Transverse colon (tissue), 4 donors: Measurements from ENCODE around the gene PPRC1. TPM values are rescaled to one million over a fixed set of nuclear protein-coding genes. Genes with fewer than 3 reads are reported as not detected.
"Not testable (repeated sequence)": the region's sequence is repeated elsewhere in the genome, so short reads cannot be mapped to it uniquely, and the experiment has no call there.

Source experiments
- DNase-seq: peaks from one replicate; pipeline ENCODE4 v3.0.0-alpha.2; 2019
- H3K27ac ChIP-seq, 4 donors: fragments of 200-600 bp; sonication (generic); 2 replicates each; pipeline ENCODE4 v1.5.1; 2016 to 2018; ENCODE audit warnings: inconsistent platforms in 4 of 4
- H3K27me3 ChIP-seq: fragments of 200-600 bp; sonication (generic); 2 replicates; pipeline ENCODE4 v1.5.1; 2017; ENCODE audit warnings: inconsistent platforms
- H3K36me3 ChIP-seq, 4 donors: fragments of 200-600 bp; sonication (generic); 2 replicates each; pipeline ENCODE4 v1.5.1; 2017 to 2019; ENCODE audit warnings: inconsistent platforms in 4 of 4
- H3K4me1 ChIP-seq, 4 donors: fragments of 200-600 bp; sonication (generic); 2 replicates each; pipeline ENCODE4 v1.5.1; 2017 to 2020; ENCODE audit warnings: inconsistent platforms in 4 of 4
- H3K4me3 ChIP-seq, 4 donors: fragments of 200-600 bp; sonication (generic); 1 replicate in 1 of 4; 2 replicates in 3 of 4; pipeline versions ENCODE4 v1.5.1 to v1.6.1; 2017 to 2019; ENCODE audit warnings: inconsistent platforms in 4 of 4
- H3K9me3 ChIP-seq, 2 donors: fragments of 200-600 bp; sonication (generic); 2 replicates each; pipeline ENCODE4 v1.5.1; 2017 to 2019; ENCODE audit warnings: inconsistent platforms in 2 of 2
- EP300 ChIP-seq: sonication (generic); formaldehyde crosslinking; IDR thresholded peaks from one replicate; pipeline ENCODE4 v1.6.1; 2017; ENCODE audit warnings: antibody characterized with exemption, low read depth
- POLR2A ChIP-seq: fragments of 450-650 bp; IDR thresholded peaks from one replicate; pipeline ENCODE4 v1.6.1; 2016; ENCODE audit warnings: antibody characterized with exemption, mild to moderate bottlenecking, moderate library complexity
- POLR2AphosphoS5 ChIP-seq, 3 donors: sonication (generic); formaldehyde crosslinking; IDR thresholded peaks; one replicate each; pipeline ENCODE4 v1.6.1; 2016; ENCODE audit warnings: antibody characterized with exemption in 3 of 3
- WGBS, 2 donors: methylation state at CpG; one replicate each; pipeline ENCODE4 v1.1.5; 2018; ENCODE audit warnings: low coverage in 1 of 2; 5-methylcytosine and 5-hydroxymethylcytosine counted together
- in situ Hi-C, 4 donors: fragments of 200-750 bp; cut with MboI; loops; one replicate each; pipeline versions ENCODE4 v1.15.0 to v1.15.1; 2017; ENCODE audit warnings: low sequenced_read_pairs in 3 of 4, low pct_ligation_motif_present in 1 of 4, low pct_unique_long_range_greater_than_20kb in 1 of 4
- intact Hi-C: fragments of 100-400 bp; cut with DNase I; formaldehyde crosslinking; loops from one replicate; pipeline ENCODE4 v1.15.1; 2023; ENCODE audit warnings: low total_unique reads
- total RNA-seq, 4 donors: library from RNA; depleted of rRNA; stranded (reverse); fragments of >200 nt; gene quantifications; one replicate each; pipeline ENCODE4 v1.1.0, GENCODE V29; 2016
- TF ChIP-seq, protein P1 (sequence below), 5 experiments: fragments of 200-600 bp in 3 of 5; fragments of 450-650 bp in 2 of 5; sonication (generic) in 3 of 5; IDR thresholded peaks; 1 replicate in 2 of 5; 2 replicates in 3 of 5; pipeline ENCODE4 v1.5.1; 2016 to 2017; ENCODE audit warnings: antibody characterized with exemption in 5 of 5, inconsistent platforms in 3 of 5, mild to moderate bottlenecking in 2 of 5, moderate library complexity in 1 of 5

The PPRC1 gene
- total RNA-seq, 4 donors from 2014 or later = 7.5 to 62.7 (median 13.7) TPM

- in situ Hi-C loops (no loop called here), intact Hi-C loops (no loop called here)
- no peak overlapping the region for H3K4me3 ChIP-seq
- no peaks in the 10 kb centered on the region for H3K27me3 ChIP-seq
- TF ChIP-seq, protein P1, sequence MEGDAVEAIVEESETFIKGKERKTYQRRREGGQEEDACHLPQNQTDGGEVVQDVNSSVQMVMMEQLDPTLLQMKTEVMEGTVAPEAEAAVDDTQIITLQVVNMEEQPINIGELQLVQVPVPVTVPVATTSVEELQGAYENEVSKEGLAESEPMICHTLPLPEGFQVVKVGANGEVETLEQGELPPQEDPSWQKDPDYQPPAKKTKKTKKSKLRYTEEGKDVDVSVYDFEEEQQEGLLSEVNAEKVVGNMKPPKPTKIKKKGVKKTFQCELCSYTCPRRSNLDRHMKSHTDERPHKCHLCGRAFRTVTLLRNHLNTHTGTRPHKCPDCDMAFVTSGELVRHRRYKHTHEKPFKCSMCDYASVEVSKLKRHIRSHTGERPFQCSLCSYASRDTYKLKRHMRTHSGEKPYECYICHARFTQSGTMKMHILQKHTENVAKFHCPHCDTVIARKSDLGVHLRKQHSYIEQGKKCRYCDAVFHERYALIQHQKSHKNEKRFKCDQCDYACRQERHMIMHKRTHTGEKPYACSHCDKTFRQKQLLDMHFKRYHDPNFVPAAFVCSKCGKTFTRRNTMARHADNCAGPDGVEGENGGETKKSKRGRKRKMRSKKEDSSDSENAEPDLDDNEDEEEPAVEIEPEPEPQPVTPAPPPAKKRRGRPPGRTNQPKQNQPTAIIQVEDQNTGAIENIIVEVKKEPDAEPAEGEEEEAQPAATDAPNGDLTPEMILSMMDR (IDR thresholded peaks at IDR 0.05) = no peak
- TF ChIP-seq POLR2AphosphoS5 (IDR thresholded peaks at IDR 0.05) = no peak
- no peak for TF ChIP-seq EP300
- no peak for TF ChIP-seq POLR2A
- H3K36me3 ChIP-seq = no peaks in the 10 kb centered on the region
- H3K4me1 ChIP-seq = peaks cover 6 to 15% (median 11%) of the 10 kb centered on the region in 4 donors
- 78 to 79% methylated on average over 2 of the region's 2 CpGs for WGBS, 2 donors
- no peaks in the 10 kb centered on the region for H3K9me3 ChIP-seq
- no peak overlapping the region for H3K27ac ChIP-seq
- no peak for DNase-seq
Observed at GRCh38 chr10:102185272-102185671, 52.4 kb downstream of the PPRC1 start.

GRCh38 chr10:102185811-102186527, 53.1 kb downstream of the PPRC1 start:
- no peak overlapping the region for H3K27ac ChIP-seq
- intact Hi-C loops = no loop called here
- TF ChIP-seq, protein P1 (IDR thresholded peaks at IDR 0.05) = no peak
- TF ChIP-seq EP300 = no peak
- no peak for TF ChIP-seq POLR2AphosphoS5 (IDR thresholded peaks at IDR 0.05)
- no peak for TF ChIP-seq POLR2A
- no peak for DNase-seq
- in situ Hi-C loops = no loop called here
- no peak overlapping the region for H3K4me3 ChIP-seq
- no peaks in the 10 kb centered on the region for H3K9me3 ChIP-seq
- H3K36me3 ChIP-seq = no peaks in the 10 kb centered on the region
- peaks cover 6 to 15% (median 11%) of the 10 kb centered on the region in 4 donors for H3K4me1 ChIP-seq
- 82 to 90% methylated on average over 14 to 15 of the region's 15 CpGs for WGBS, 2 donors
- H3K27me3 ChIP-seq = no peaks in the 10 kb centered on the region

DNA sequence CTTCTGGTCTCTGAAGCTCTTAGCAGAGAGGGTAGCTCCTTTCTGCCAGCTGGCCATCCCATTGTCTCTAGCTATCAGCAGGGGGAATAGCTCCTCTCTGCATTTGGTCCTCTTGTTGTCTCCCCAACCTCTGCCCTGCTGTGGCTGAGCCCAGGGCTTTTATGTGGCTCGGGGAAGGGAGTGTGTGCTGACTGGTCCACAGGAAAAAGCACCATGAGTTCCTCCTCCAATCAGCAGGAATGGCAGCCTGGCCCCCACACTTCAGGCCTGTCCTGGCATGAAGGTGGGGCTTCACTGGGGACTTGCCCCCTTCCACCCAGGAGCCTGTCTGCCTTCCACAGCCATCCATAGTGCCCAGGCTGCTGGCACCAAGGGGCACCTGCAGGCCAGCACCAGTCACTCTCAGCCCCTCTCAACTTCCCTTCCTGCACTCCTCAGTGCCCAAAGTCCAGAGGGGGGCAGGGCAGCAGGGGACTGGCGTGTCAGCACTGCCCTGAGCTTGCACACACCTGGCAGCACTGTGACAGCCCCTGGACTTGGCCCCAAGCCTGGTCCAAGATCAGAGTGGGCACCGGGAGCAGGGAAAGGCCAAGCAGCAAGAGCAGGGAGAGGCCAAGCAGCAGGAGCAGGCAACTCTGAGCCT, 55.6 kb downstream of the PPRC1 start:
- WGBS, 2 donors = 66% methylated on average over 3 of the region's 3 CpGs; no CpG with 5 or more reads in 1 of the 2 donors
- Histone ChIP-seq H3K4me1 (peaks cover 6 to 15% (median 11%) of the 10 kb centered on the region in 4 donors), H3K4me3 (no peak overlapping the region), H3K27me3 (no peaks in the 10 kb centered on the region), H3K36me3 (no peaks in the 10 kb centered on the region), H3K27ac (peak overlapping the region in 1 of 4 donors; percentile 42), H3K9me3 (peaks cover 0 to 8% of the 10 kb centered on the region in 2 donors)
- intact Hi-C loops (no loop called here), in situ Hi-C loops (no loop called here)
- TF ChIP-seq POLR2AphosphoS5 (IDR thresholded peaks at IDR 0.05) = no peak
- no peak for TF ChIP-seq EP300
- TF ChIP-seq POLR2A = no peak
- TF ChIP-seq, protein P1 (IDR thresholded peaks at IDR 0.05) = no peak
- peak; percentile 30 for DNase-seq

DNA sequence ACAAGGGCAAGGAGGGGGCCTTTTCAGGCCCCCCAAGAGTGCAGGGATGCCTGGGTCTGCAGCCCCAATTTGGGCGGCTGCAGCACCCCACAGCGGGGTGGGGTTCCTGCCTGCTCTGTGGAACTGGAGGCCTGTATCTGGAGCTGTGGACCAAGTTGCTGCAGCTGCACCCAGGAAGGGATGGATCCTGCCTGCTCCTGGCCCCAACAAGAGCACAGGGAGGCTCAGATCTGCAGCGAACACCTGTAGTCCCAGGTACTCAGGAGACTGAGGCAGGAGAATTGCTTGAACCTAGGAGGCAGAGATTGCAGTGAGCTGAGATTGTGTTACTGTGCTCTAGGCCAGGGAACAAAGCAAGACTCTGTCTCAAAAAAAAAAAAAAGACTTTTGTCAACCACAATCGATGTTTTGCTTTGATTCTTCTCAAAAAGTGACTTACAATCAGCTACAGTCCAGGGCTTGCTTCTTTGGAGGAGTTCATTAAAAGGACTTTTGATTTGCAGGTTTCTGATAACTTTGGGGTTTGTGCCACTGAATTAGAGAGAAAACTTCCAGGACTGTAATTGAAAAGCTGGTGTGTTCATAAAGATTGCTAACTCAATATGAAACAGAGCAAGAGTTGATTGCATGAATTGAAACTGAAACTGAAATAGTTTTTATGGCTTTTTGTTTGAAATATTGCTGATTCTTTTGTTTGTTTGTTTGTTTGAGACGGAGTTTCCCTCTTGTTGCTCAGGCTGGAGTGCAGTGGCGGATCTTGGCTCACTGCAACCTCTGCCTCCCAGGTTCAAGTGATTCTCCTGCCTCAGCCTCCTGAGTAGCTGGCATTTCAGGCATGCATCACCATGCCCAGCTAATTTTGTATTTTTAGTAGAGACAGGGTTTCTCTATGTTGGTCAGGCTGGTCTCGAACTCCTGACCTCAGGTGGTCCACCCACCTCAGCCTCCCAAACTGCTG, 56.4 kb downstream of the PPRC1 start:
- intact Hi-C loops = not testable (repeated sequence)
- peak overlapping the region in 1 of 4 donors; percentile 10 for H3K4me3 ChIP-seq

More for the DNA sequence above, 56.4 kb downstream of the PPRC1 start:
- H3K4me1 ChIP-seq = peaks cover 6 to 15% (median 11%) of the 10 kb centered on the region in 4 donors
- H3K9me3 ChIP-seq, in situ Hi-C loops, H3K36me3 ChIP-seq, H3K27me3 ChIP-seq, DNase-seq: not testable (repeated sequence)
- WGBS, 2 donors = 33 to 45% methylated on average over 4 to 6 of the region's 7 CpGs
- H3K27ac ChIP-seq = peak overlapping the region in 2 of 4 donors; percentile 35 to 42
